SK-N-MC (cell line): ENCODE data around the gene ITGB2.

ENCODE experiments used
- DNase-seq: peaks from one replicate; pipeline ENCODE4 v3.0.0-alpha.2; 2011; ENCODE audit warnings: low read depth, low spot score
- H3K27ac ChIP-seq: fragments of 200-600 bp; sonication (generic); 2 replicates; pipeline ENCODE4 v1.5.1; 2016; ENCODE audit warnings: mixed run types
- H3K36me3 ChIP-seq: fragments of 200-600 bp; sonication (generic); 2 replicates; pipeline ENCODE4 v1.6.1; 2017; ENCODE audit warnings: antibody characterized with exemption, low read length, mixed read lengths; ENCODE audit not compliant: insufficient read depth
- H3K4me3 ChIP-seq: fragments of 200-600 bp; sonication (generic); 2 replicates; pipeline ENCODE4 v1.5.1; 2016
- H3K9ac ChIP-seq: fragments of 200-600 bp; sonication (generic); 2 replicates; pipeline ENCODE4 v1.8.0; 2017; ENCODE audit warnings: mixed run types, mixed read lengths; ENCODE audit not compliant: insufficient read length
- H3K9me3 ChIP-seq: fragments of 200-600 bp; sonication (generic); 2 replicates; pipeline ENCODE4 v1.6.1; 2017; ENCODE audit warnings: low read depth, mild to moderate bottlenecking, antibody characterized with exemption, low read length, moderate library complexity, mixed read lengths
- EZH2 ChIP-seq: fragments of 200-600 bp; sonication (generic); IDR thresholded peaks from one replicate; pipeline ENCODE4 v1.6.1; 2017; ENCODE audit warnings: antibody characterized with exemption
- FOXP2 ChIP-seq: optimal IDR thresholded peaks from 2 replicates; pipeline ENCODE3; 2011; ENCODE audit warnings: mild to moderate bottlenecking, moderate library complexity; ENCODE audit not compliant: insufficient read depth; ENCODE audit errors: extremely low read length, control extremely low read depth
- POLR2AphosphoS5 ChIP-seq: IDR thresholded peaks from 2 replicates; pipeline ENCODE4 v1.6.1; 2012; ENCODE audit warnings: mild to moderate bottlenecking, low read depth, low read length, borderline replicate concordance

ITGB2 gene

DNA sequence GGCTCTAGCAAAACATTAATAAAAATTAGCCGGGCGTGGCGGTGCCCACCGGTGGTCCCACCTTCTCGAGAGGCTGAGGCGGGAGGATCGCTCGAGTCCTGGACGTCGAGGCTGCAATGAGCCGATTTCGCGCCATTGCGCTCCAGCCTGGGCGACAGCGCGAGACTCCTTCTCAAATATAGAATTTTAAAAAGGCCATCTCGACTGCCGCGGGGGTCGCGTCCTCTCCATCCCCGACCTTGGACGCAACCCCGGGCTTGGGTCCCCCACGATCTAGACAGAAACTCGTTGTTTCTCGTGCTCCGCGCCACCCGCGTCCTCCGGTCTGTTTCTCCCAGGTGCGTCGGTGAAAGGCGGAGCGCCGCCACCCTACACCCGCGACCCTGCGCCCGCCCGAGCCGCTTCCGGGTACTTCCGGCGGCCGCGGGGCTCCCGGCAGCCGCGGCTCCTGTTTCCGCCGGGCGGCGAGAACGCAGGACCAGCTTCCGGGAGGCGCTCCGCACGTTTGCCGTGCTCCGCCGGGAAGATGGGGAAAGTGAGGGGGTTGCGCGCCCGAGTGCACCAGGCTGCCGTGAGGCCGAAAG lies 18.9 kb upstream of the ITGB2 start, which contains the start of gene SLX9:
Gene SLX9, plus strand, starts transcription at position 498 of the 584 bp plus-strand sequence. Its CDS starts 29 bp downstream, at position 527.
- H3K9me3 ChIP-seq = no peaks in the 10 kb centered on the region
- DNase-seq = no peak
- peaks cover 35% of the 10 kb centered on the region for H3K36me3 ChIP-seq
- peak within 1 kb of the TSS; percentile 98 for H3K4me3 ChIP-seq
- TF ChIP-seq EZH2 (no peak), FOXP2 (peak; percentile 57), POLR2AphosphoS5 (peak; percentile 89)
- H3K9ac ChIP-seq = peak within 1 kb of the TSS; percentile 96
- H3K27ac ChIP-seq = peak within 1 kb of the TSS; percentile 84

GRCh38 chr21:44938772-44939531 lies 18.3 kb upstream of the ITGB2 start:
- H3K9me3 ChIP-seq = no peaks in the 10 kb centered on the region
- no peak for DNase-seq
- TF ChIP-seq EZH2 = no peak
- TF ChIP-seq POLR2AphosphoS5 = no peak
- TF ChIP-seq FOXP2 = no peak
- peak overlapping the region; percentile 98 for H3K4me3 ChIP-seq
- H3K36me3 ChIP-seq = peaks cover 28% of the 10 kb centered on the region
- H3K27ac ChIP-seq = peak overlapping the region; percentile 84
- H3K9ac ChIP-seq = peak overlapping the region; percentile 96

DNA sequence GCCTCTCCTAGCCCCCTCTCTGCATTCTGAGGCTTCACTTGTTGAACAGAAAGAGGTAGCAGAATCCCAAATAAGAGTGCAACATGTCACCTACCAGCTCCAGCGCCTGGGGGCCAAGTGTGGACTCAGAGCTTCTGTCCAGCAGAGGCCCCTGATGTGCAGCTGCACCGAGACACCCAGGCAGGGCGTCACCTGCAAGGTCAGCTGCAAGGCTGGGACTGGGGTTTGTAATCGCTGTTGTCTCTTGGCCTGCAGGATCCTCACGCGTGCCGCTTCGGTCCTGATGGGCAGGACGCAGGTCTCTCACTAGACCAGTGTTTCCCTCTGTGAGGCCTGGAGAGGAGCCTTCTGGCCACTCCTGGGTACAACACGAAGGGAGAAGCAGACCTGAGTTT lies 14.8 kb upstream of the ITGB2 start:
- H3K9ac ChIP-seq = no peak overlapping the region
- no peaks in the 10 kb centered on the region for H3K9me3 ChIP-seq
- no peak overlapping the region for H3K27ac ChIP-seq
- no peak for DNase-seq
- peaks cover 3% of the 10 kb centered on the region for H3K36me3 ChIP-seq
- TF ChIP-seq FOXP2 = no peak
- TF ChIP-seq EZH2 = no peak
- TF ChIP-seq POLR2AphosphoS5 = no peak
- H3K4me3 ChIP-seq = no peak overlapping the region

- H3K27ac ChIP-seq = no peak overlapping the region
- no peak for DNase-seq
- H3K36me3 ChIP-seq = peaks cover 3% of the 10 kb centered on the region
- H3K9me3 ChIP-seq = no peaks in the 10 kb centered on the region
- no peak overlapping the region for H3K4me3 ChIP-seq
- no peak overlapping the region for H3K9ac ChIP-seq
- TF ChIP-seq FOXP2 = no peak
- TF ChIP-seq POLR2AphosphoS5 = 0 out of 2 replicates have a peak, but pooled peaks have one; percentile 13
- no peak for TF ChIP-seq EZH2
Measured at GRCh38 chr21:44934797-44935532, 14.3 kb upstream of the ITGB2 start.

DNA sequence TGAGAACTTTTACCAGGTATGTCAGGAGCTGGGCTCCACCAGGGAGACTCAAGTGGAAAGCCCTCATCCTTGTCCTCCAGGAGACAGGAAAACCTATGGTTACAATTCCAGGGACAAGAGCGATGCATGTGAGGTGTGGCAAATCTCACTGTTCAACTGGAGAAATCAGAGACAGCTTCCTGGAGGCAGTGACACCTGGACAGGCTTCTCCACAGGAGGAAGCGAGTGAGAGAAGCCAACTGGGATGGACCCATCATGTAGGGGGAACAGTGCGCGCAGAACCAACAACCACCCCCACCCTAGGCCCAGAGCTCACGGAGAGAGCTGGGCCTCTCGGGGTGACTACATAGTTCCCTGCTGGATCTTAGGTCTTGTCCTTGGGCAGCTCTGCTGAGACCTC lies 13.6 kb upstream of the ITGB2 start:
- Histone ChIP-seq H3K9me3 (no peaks in the 10 kb centered on the region), H3K9ac (no peak overlapping the region), H3K4me3 (no peak overlapping the region), H3K27ac (peak overlapping the region; percentile 46; the same call in 1 of the 2 replicates), H3K36me3 (peaks cover 3% of the 10 kb centered on the region)
- no peak for TF ChIP-seq FOXP2
- TF ChIP-seq POLR2AphosphoS5 = no peak
- no peak for TF ChIP-seq EZH2
- DNase-seq = no peak

GRCh38 chr21:44933918-44934260 lies 13.2 kb upstream of the ITGB2 start:
- no peak overlapping the region for H3K4me3 ChIP-seq
- H3K9ac ChIP-seq = no peak overlapping the region
- peak overlapping the region; percentile 46; the same call in 1 of the 2 replicates for H3K27ac ChIP-seq

GRCh38 chr21:44933199-44933917 lies 12.7 kb upstream of the ITGB2 start:
- Histone ChIP-seq H3K36me3 (peaks cover 3% of the 10 kb centered on the region; the same call in 1 of the 2 replicates), H3K9ac (no peak overlapping the region)

More at GRCh38 chr21:44933918-44934260, 13.2 kb upstream of the ITGB2 start:
- Histone ChIP-seq H3K9me3 (no peaks in the 10 kb centered on the region), H3K36me3 (peaks cover 3% of the 10 kb centered on the region)
- TF ChIP-seq FOXP2 = no peak
- TF ChIP-seq POLR2AphosphoS5 = 0 out of 2 replicates have a peak, but pooled peaks have one; percentile 18
- DNase-seq = no peak

More at GRCh38 chr21:44933199-44933917, 12.7 kb upstream of the ITGB2 start:
- Histone ChIP-seq H3K9me3 (no peaks in the 10 kb centered on the region), H3K4me3 (no peak overlapping the region), H3K27ac (peak overlapping the region; percentile 46; the same call in 1 of the 2 replicates)
- DNase-seq = no peak
- TF ChIP-seq FOXP2 = no peak
- no peak for TF ChIP-seq POLR2AphosphoS5
- TF ChIP-seq EZH2 = no peak
